K562 (cell line): ENCODE results near the gene CAPN5.

Source experiments
- GTF3C2 ChIP-seq: IDR thresholded peaks from 3 replicates; pipeline ENCODE4 v1.6.1; 2011; ENCODE audit warnings: borderline replicate concordance, mild to moderate bottlenecking, moderate library complexity; ENCODE audit not compliant: insufficient read length; ENCODE audit errors: extremely low read depth
- POLR2A ChIP-seq: fragments of 450-650 bp; conservative IDR thresholded peaks from 2 replicates; pipeline ENCODE4 v1.6.1; 2016
- SNRNP70 ChIP-seq: fragments of 200-400 bp; formaldehyde crosslinking; optimal IDR thresholded peaks from 2 replicates; pipeline ENCODE3; 2017; ENCODE audit warnings: low read depth, low read length
- SREBF2 ChIP-seq: sonication (generic); formaldehyde crosslinking; IDR thresholded peaks from 2 replicates; pipeline ENCODE4 v1.4.0; 2020; ENCODE audit warnings: mild to moderate bottlenecking, missing genetic modification reagents
- YY1 ChIP-seq, 3 experiments: IDR thresholded peaks; 2 replicates each; pipeline ENCODE4 v1.6.1; 2011; ENCODE audit warnings: low read length in 2 of 3, mild to moderate bottlenecking in 2 of 3, moderate library complexity in 2 of 3, borderline replicate concordance in 1 of 3, control low read depth in 1 of 3, low read depth in 1 of 3; ENCODE audit not compliant: insufficient read depth in 3 of 3, insufficient replicate concordance in 2 of 3, control insufficient read depth in 1 of 3, insufficient read length in 1 of 3; ENCODE audit errors: extremely low read depth in 1 of 3
- TF ChIP-seq, protein P1 (sequence below), 3 experiments: fragments of 200-800 bp in 1 of 3; fragments of 250-450 bp in 1 of 3; fragments of 450-650 bp in 1 of 3; sonication (Bioruptor Pico) in 1 of 3; sonication (Bioruptor generic) in 1 of 3; formaldehyde crosslinking in 1 of 3; IDR thresholded peaks; 2 replicates each; pipeline versions ENCODE4 v1.6.1 to v1.8.0; 2016 to 2022; ENCODE audit warnings: mild to moderate bottlenecking in 2 of 3, missing genetic modification characterization in 2 of 3, missing compliant biosample characterization in 1 of 3, moderate library complexity in 1 of 3

GRCh38 chr11:77101043-77101537, 34.3 kb downstream of the CAPN5 start:
- TF ChIP-seq SNRNP70 (no peak), GTF3C2 (no peak), YY1 (IDR thresholded peaks at IDR 0.05; ENCODE audit: borderline replicate concordance in 1 of 3, control insufficient read depth in 1 of 3, extremely low read depth in 1 of 3, insufficient read depth in 3 of 3, insufficient read length in 1 of 3, insufficient replicate concordance in 2 of 3, low read depth in 1 of 3, low read length in 2 of 3) (no peak), SREBF2 (CRISPR knock-in tag) (no peak), POLR2A (no peak)
- TF ChIP-seq, protein P1, sequence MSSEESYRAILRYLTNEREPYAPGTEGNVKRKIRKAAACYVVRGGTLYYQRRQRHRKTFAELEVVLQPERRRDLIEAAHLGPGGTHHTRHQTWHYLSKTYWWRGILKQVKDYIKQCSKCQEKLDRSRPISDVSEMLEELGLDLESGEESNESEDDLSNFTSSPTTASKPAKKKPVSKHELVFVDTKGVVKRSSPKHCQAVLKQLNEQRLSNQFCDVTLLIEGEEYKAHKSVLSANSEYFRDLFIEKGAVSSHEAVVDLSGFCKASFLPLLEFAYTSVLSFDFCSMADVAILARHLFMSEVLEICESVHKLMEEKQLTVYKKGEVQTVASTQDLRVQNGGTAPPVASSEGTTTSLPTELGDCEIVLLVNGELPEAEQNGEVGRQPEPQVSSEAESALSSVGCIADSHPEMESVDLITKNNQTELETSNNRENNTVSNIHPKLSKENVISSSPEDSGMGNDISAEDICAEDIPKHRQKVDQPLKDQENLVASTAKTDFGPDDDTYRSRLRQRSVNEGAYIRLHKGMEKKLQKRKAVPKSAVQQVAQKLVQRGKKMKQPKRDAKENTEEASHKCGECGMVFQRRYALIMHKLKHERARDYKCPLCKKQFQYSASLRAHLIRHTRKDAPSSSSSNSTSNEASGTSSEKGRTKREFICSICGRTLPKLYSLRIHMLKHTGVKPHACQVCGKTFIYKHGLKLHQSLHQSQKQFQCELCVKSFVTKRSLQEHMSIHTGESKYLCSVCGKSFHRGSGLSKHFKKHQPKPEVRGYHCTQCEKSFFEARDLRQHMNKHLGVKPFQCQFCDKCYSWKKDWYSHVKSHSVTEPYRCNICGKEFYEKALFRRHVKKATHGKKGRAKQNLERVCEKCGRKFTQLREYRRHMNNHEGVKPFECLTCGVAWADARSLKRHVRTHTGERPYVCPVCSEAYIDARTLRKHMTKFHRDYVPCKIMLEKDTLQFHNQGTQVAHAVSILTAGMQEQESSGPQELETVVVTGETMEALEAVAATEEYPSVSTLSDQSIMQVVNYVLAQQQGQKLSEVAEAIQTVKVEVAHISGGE (CRISPR knock-in tag; IDR thresholded peaks at IDR 0.05), result no peak
